K562 (cell line): ENCODE measurements around the gene HOXC11. TPM values are rescaled to one million over a fixed set of nuclear protein-coding genes. Genes with fewer than 3 reads are reported as not detected.

Experiments used
- HNRNPLL ChIP-seq: fragments of 200-400 bp; formaldehyde crosslinking; IDR thresholded peaks from 2 replicates; pipeline ENCODE4 v1.6.1; 2017; ENCODE audit warnings: low read length, low read depth, mild to moderate bottlenecking; ENCODE audit not compliant: poor library complexity, severe bottlenecking
- KAT7 ChIP-seq: sonication (generic); formaldehyde crosslinking; IDR thresholded peaks from 2 replicates; pipeline ENCODE4 v1.8.0; 2022; ENCODE audit warnings: missing genetic modification reagents, mild to moderate bottlenecking, borderline replicate concordance
- KLF6 ChIP-seq: fragments of 250-450 bp; sonication (Bioruptor Pico); IDR thresholded peaks from 2 replicates; pipeline ENCODE4 v1.4.0; 2020; ENCODE audit warnings: mild to moderate bottlenecking, moderate library complexity, borderline replicate concordance
- MCM3 ChIP-seq: fragments of 450-650 bp; IDR thresholded peaks from 2 replicates; pipeline ENCODE4 v1.6.1; 2016
- VEZF1 ChIP-seq: fragments of 200-800 bp; sonication (Bioruptor generic); IDR thresholded peaks from 2 replicates; pipeline ENCODE4 v1.6.1; 2017; ENCODE audit warnings: missing genetic modification characterization, missing compliant biosample characterization
- polyA plus RNA-seq, 8 experiments: library from polyadenylated mRNA; depleted of rRNA in 4 of 8; stranded (reverse) in 5 of 8; unstranded in 3 of 8; fragments of >200 nt; fragmentation: Nextera tagmentation in 2 of 8; fragmentation: Illumina TruSeq in 1 of 8; extraction: Ambion mirVana in 2 of 8; extraction: Trizol in 1 of 8; gene quantifications; 2 replicates each; pipeline versions ENCODE4 v1.2.1 to v1.2.3, GENCODE V29; 2011 to 2014; ENCODE audit warnings: inconsistent platforms in 1 of 8, missing spikeins in 1 of 8
- total RNA-seq, 7 experiments: library from RNA; depleted of rRNA in 6 of 7; stranded (reverse); fragments of >200 nt in 6 of 7; fragmentation: Illumina TruSeq in 2 of 7; extraction: Trizol in 2 of 7; gene quantifications; 2 replicates each; pipeline versions ENCODE4 v1.2.1 to v1.2.3, GENCODE V29; 2011 to 2021; ENCODE audit warnings: low replicate concordance in 1 of 7
- TF ChIP-seq, protein P1 (sequence below): sonication (generic); formaldehyde crosslinking; IDR thresholded peaks from 2 replicates; pipeline ENCODE4 v1.8.1; 2023; ENCODE audit warnings: mild to moderate bottlenecking, missing genetic modification reagents

HOXC11 gene
- total and polyA plus RNA-seq, 9 of the 15 experiments (the other 6 are each of a cell fraction or from before 2014, with no cell fraction given), result not detected

GRCh38 chr12:53998110-53998899 is 25.4 kb downstream of the HOXC11 start (continued):
- TF ChIP-seq KAT7 (CRISPR knock-in tag) (0 out of 2 replicates have a peak, but pooled peaks have one; percentile 37), HNRNPLL (no peak), KLF6 (CRISPR knock-in tag) (no peak), MCM3 (no peak), VEZF1 (CRISPR knock-in tag) (peak; percentile 21; the same call in 1 of the 2 replicates)
- TF ChIP-seq, protein P1, sequence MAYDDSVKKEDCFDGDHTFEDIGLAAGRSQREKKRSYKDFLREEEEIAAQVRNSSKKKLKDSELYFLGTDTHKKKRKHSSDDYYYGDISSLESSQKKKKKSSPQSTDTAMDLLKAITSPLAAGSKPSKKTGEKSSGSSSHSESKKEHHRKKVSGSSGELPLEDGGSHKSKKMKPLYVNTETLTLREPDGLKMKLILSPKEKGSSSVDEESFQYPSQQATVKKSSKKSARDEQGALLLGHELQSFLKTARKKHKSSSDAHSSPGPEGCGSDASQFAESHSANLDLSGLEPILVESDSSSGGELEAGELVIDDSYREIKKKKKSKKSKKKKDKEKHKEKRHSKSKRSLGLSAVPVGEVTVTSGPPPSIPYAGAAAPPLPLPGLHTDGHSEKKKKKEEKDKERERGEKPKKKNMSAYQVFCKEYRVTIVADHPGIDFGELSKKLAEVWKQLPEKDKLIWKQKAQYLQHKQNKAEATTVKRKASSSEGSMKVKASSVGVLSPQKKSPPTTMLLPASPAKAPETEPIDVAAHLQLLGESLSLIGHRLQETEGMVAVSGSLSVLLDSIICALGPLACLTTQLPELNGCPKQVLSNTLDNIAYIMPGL, result no peak
